Stimulated activated CD8-positive, alpha-beta memory T cell treated with anti-CD3 and anti-CD28 coated beads, Interleukin-15, amount 100 ng/mL, for 24 hours (primary cell): ENCODE results near the gene SH3RF3.

Source experiments
- DNase-seq: peaks from one replicate; pipeline ENCODE4 v3.0.0-alpha.2; 2020; ENCODE audit warnings: low read depth

Gene SH3RF3

DNA sequence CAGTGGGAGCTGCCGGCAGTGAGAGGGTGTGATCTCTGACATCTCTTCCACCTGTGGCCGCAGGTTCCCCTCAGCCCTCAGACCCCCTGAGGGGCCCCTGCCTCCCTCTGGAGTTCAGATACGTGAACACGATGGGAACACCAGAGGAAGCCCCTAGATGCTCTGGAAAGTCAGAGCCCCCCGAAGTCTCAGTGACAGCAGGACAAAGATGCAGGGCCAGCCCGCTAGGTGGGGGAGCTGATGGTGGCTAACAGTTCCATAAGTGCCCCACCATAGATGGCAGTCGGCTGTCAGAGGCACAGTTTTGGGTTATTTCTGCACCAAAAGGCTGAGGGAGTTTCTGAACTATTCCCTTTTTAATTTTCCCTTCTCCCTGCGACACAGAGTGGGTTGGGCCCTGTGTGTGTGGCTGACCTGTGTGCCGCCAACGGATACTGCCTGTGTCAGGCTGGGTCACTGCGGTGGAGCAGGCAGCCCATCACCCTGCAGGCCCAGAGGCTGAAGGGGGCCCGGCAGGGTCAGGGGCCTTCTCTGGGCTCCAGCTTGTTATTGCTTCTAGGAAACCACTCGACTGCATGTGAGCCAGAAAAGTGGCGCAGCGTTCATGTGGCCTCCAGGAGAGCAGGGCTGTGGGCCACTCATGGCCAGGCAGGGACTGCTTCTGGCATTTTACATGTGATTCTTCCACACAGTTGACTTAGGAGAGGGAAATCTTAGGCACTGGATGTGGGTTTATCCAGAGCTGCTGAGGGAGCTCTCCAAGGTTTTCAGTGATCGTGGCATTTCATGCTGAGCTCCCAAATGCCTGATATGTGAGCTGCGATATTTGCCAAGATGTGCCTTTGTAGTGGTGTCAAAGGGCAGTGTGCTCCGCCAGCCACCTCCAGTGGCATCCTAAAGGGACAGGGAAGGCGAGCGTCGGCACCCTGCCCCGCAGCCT is 225.1 kb downstream of the SH3RF3 start:
- DNase-seq: no peak

DNA sequence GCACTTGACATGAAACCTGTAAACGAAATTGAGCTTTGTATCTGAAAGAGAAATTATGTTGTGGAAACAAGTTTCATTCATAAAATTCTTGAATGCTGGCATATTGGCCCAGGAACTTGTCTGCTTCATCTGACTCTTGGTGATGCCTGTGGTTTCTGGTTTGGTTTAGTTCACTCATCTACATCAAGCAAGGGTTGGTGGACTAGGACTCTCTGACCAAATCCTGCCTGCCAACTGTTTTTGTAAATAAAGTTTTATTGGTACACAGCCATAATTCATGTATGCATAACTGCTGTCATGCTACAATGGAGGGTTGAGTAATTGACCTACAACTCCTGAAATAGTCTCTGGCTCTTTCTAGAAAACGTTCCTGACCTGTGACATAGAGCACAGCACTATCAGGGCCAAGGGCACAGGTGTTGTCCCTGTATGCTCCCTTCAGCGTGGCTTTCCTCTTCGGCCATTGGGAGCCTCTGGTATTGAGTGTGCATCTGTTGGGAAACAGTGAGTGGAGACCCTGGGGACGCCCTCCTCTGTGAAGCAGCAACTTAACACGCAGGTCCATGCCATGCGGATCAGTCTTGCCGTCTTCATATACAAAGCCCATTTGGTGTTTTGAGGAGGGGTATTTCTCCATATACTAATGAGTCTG is 226.3 kb downstream of the SH3RF3 start:
- DNase-seq: no peak

DNA sequence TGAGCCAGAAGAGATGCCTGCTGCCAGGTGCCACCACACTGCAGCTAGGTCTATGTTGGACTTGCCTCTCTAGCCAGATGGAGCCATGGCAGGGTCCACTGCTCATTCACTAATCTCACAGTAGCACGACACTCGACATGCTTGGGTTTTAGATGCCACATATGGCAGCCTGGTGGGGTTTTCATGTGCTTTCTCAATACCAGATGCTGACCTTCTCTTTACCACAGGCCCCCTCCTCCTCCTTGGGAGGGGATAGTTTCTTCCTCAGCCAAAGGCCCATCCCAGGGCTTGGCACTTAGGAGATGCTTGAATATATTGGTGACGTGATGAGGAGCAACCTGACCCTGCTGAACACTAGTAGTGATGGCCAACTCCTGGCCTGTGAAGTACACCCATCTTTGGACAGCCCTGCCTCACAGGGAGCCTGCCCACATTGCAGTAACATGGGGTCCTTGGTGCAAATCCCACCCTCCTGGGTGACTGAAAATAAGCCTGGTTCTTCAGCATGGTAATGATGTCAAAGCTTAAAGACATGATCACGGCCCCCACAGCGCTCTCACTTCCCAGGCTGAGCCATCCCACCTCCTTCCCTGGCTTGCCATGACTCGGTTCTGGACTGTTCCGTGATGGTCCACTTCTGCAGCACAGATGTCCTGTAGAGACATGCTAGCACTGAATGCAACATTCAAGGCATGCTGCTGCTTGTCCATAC is 227.5 kb downstream of the SH3RF3 start:
- no peak for DNase-seq

DNA sequence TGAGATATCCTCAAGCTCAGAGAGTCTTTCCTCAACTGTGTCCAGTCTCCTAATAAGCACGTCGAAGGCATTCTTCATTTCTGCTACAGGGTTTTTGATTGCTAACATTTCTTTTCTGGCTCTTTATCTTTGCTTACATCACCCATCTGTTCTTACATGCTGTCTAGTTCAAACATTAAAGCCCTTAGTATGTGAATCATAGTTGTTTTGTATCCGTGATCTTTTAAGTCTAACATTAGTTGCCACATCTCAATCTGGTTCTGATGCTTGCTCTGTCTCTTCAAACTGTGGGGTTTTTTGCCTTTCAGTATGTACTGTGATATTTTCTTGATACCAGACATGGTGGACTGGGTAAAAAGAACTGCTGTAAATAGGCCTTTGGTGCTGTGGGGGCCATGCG is 235.2 kb downstream of the SH3RF3 start:
- DNase-seq: no peak

DNA sequence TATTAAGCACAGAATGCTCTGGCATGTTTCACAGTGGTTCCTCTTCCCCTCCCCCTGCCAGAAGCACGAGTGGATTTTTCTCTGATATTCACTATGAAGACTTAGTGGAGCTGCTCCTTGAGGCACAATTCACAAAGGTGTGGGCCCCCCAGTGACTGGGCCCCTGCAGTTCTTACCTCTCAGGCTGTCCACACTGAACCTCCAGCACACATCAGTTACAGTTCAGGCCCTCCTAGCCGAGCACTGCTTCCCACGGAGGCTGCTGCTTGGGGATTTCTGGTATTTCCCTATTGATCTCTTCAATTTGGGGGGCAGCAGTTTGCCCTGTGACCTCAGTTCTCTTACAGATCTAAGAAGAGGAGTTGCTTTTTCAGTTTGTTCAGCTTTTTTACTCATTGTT is 236.1 kb downstream of the SH3RF3 start:
- no peak for DNase-seq

DNA sequence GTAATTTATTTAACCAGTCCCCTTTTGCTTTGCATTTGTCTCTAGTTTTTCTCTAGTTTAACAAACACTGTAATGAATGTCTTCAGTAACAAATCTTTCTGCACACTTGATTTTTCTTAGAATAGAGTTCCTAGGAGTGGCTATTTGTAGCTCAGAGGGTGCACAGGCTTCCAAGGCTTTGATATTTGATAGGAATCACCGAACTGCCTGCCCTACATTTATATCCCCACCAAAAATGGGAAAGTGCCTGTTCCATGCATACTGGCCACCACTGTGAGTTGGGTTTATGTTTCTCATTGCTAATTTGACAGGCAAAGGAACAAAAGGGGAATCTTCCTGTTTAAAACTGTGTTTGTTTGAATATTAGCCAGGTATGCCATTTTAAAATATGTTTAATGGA is 238.7 kb downstream of the SH3RF3 start:
- DNase-seq: no peak

DNA sequence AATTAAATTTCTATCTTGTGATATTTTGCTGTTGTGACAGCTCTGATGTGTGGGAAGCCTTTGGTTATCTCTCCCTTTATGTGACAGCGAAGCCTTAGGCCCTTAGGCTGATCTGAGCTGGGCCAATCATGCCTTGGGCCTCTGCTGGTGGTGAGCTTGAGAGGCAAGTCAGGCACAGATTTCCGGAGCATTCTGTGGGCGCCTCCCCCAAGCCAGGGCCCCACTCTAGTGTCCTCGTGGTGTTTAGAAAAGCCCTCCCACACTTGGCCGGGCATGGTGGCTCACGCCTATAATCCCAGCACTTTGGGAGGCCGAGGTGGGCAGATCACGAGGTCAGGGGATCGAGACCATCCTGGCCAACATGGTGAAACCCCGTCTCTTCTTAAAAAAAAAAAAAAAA is 239.8 kb downstream of the SH3RF3 start:
- no peak for DNase-seq

DNA sequence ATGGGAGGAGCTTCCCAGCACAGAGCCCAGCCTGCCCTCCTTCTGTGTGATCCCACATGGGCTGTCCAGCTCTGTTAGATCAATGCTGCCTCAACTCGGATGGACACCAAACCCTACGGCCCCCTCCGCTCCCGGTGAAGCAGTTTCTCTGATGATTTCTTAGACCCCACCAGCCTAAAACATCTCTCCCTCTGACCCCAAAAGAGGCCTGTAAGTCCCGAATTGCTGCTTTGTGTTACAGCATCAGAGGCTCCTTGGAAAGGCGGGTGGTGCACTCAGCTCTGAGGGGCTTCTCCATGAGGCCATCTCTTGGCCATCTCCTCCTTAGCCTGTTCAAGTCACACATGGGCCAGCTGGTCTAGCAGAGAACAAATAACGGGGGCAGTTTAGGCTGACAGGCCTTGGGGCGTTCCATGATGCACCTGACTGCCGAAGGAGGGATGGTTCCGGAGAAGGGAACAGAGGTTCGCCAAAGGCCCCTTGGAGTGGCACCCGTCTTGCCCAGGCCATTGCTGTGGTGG is 240.7 kb downstream of the SH3RF3 start:
- DNase-seq: no peak

DNA sequence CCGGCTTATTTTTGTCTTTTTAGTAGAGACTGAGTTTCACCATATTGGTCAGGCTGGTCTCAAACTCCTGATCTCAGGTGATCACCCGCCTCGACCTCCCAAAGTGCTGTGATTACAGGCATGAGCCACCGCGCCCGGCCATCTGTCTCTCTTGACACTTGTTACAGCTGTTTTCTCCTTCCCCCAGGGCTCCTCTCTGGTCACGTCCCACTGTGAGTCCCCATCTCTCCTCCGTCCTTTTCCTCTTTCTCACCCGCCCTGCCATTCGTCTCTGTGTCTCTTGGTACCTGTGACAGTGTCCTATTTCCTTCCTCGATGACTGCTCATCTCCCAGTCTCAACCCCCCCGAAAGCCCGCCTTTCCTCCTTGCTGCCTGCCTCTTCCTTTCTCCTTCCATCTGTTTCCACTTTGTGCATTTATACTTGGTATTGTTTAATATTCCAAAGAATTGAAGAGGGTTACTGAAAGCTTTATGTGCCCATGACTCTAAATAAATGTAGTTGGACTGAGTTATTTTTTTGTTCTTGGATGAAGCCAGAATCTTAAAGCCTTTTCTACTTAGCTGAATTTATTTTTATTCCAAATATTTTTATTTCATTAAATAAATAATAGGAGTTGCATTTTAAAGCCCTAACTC is 241.5 kb downstream of the SH3RF3 start:
- DNase-seq: no peak

DNA sequence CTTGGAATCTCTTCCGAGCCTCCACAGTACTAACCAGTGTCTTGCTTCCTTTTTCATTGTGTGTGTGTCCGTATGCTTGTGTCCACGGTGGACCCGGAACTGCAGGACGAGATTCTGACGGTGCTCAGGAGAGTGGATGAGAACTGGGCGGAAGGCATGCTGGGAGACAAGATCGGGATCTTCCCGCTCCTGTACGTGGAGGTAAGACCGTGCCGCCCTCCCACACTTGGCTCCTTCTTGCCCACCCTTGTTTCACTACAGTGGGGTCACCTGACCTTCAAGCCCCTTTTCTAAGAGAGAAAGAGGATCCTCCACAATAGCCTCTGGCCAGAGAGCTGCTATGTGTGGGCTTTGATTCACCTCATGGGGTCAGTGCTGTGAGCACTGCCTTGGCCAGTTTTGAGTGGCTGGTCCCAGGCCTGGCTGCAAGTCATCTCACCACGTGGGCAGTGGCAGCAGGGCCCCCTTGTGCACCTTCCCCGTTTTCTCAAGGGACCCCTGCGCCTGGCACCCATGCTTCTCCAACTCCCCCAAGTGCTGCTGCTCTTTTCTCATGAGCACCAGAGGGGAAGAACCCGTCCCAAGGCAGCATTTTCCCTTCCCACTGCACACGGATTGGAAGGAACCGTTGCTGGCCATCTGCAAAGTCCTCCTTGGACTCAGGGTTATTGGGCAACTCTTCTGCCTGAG is 242.6 kb downstream of the SH3RF3 start:
- DNase-seq: no peak

DNA sequence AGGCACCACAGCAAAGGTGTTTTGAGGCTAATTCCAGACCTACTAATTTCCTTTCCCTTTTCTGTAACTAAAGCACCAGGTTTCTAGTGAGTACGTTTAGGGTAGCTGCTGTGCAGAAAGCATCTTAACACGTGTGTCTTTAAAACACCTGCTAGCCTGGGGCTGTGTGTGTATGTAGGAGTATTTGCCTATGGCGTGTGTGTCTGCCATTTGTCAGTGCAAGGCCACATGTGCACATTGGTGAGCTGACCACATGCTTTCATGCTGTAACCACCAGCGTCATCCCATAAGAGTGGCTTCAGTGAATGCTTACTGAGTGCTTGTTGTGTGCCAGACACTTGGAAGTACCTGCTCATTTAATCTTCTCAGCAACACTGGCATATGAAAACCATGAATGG is 243.2 kb downstream of the SH3RF3 start:
- DNase-seq: no peak

DNA sequence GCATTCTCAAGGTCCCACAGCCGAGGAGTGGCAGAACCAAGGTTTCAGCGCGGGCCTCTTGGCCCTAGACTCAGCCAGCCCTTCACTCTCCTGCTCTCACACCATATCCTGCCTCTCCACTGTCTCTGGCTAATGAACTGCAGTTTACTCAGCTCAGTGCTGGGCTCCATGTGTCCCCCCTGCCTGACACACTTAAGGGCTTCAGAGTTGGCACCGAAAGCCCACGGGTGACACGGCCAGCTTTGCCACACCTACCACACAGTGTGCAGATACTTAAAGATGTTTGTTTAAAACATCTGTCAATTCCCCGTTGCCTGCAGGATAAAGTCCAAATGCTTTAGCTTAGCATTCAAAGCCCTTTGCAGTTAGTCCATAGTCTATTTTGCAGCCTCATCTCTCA is 243.6 kb downstream of the SH3RF3 start:
- no peak for DNase-seq

DNA sequence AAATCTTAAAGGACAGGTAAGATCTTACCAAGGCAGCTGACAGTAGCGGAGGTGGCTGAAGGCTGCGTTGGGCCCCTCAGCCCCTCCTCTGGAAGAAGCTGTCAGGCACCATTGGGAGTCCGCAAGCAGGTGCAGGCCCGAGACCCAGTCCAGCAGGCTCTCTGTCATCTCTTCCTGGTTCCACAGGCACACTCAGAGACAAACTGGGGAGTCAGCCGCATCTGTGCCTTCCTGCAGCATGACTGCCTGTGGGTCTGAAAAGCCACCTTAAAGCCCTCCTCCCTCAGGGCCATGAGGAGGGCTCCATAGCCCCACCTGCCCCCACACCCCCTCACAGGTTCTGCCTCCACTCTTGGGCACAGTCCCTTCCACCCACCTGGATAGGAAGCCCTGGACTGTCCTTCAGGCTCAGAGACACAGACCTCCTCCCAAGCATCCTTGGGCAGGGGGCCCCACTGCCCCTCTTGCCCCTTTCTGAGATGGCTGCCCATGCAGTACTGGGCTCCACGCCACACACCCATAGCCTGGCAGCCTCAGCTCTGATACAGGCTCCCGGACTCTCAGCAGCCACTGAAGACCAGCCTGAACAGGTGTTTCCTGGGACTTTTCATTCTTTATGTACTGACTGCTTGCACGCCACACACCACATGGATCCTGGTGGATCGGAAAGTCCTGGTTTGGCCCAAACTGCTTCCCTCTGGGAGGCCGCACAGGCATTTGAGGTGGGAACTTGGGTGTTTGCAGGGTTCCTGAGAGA is 245.0 kb downstream of the SH3RF3 start:
- DNase-seq: no peak

DNA sequence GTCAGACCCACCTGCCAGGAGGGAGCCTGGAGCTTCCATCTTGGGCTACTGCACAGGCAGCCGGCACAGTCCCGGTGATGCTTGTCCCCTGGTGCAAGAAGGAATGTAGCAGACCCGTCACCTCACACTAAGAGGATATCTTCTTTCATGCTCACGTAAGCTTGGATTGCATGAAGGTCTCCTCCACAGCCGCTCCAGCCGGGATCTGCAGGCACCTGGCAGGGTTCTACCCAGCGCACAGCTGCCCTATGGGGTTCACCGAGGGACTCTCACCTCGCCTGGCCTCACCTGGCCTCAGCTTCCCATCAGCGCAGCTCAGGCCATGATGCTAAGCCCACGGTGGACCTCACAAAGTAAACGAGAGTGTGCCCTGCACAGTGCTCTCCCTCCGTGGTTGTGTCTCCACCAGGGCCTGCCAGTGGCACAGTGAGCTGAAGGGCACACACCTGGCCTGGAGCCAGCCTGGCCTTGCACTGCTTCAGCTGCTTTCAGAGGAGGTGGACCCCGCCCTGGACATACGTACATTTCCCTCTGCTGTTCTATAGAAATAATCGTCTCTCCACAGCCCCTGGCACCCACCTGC is 245.6 kb downstream of the SH3RF3 start:
- no peak for DNase-seq

DNA sequence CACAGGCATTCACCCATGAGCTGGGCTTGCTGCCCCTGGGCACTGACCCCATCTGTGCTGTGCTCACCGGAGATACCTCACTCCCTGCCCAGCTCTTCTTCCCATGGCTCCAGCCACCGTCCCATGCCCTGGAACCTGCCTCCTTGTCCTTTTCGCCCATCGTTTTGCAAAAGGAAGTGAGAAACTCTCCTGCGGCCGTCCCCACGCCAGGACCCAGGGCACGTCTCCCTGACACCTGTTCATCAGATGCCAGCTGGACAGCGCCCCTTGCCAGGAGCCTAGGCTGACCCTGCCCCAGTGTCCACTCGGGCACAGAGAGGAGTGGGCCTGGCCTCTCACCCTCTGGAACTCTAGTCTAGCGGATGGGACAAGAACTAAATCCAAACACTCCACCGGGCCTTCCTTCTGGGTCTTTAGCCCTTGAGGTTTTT is 246.1 kb downstream of the SH3RF3 start:
- DNase-seq: no peak

DNA sequence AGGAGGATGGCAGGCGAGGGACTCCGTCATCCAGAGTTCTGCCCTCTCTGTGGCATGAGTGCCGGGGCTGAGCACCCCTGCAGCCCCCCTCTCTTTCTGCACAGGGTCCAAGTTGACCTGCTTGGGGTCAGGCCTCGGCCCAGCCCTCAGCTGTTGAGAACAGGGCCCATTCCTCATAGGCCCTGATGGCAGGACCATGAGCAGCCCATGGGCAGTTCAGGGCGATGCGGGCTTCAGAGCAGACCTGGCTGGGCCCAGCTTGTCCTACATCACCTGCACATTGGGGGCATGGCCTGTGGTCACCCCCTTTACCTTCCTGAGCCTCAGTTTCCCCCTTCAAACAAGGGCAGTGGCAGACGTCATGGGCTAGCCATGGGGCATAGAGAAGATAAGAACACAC is 246.7 kb downstream of the SH3RF3 start:
- DNase-seq: no peak

DNA sequence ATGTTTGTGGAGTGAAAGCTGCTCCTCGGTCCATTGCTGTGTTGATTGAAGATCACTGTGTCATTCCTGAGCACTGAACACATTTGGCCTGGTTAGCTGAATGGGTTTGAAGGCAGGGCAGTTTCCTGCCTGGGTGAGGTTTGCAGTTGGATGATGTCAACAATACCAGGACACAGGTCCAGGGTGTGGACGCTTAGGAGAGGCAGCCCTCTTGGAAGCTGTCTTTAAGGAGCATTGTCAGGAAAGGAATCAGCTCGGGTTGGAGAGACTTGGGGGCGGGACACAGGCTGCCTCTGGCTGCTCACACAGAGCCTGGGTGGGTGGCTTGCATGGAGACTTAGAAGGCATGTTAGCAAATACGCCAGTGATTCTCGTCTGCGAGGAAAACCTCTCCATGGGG is 247.1 kb downstream of the SH3RF3 start:
- no peak for DNase-seq

DNA sequence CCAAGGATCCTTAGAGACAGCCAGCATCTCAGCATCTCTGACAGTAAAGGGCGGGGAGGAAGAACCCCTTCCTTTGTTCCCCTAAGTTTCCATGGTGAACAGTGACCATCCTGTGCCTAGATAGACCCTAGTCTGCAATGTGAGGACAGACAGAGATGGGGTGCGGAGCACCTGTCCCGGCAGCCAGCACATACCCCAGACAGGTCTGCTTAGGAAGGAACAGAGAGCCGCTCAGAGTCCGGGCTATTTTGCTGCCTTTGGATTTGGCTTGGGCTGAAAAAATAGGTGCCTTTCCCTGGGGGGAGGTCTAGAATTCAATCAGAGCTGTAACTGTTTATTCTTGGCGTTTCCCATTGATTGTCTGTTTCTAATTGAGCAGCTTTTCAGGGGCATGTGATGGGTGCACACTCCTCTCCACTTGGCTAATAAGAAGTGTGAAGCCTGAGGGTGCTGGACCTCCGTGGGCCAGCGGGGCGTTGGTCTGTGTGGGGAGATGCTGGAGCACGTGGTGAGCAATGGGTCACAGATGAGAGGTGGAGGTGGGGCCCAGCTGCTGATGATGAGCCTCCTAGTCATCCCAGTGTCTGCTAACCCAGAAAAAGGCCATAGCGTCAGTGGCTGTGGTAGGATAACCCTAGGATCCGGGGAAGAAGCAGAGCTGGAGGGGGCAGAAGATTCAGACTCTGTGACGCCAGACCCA is 247.9 kb downstream of the SH3RF3 start:
- no peak for DNase-seq

DNA sequence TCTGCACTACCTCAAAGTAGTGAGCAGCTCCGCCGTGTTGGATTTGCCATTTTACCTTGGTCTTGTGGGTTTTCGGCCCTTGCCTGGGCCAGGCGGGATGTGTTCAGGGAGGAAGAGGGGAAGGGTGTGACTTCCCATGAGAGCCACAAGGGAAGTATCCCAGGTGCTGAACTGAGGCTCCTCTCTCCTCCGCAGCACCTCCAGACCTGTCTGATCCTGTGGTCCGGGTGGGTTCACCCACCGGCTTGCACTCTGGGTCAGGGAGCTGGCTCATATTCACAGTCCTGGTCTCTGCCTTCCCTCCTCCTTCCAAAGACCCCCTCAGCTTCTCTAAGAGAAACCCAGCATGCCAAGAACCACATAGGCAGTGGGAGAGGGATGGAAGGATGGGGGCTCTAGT is 249.0 kb downstream of the SH3RF3 start:
- no peak for DNase-seq

DNA sequence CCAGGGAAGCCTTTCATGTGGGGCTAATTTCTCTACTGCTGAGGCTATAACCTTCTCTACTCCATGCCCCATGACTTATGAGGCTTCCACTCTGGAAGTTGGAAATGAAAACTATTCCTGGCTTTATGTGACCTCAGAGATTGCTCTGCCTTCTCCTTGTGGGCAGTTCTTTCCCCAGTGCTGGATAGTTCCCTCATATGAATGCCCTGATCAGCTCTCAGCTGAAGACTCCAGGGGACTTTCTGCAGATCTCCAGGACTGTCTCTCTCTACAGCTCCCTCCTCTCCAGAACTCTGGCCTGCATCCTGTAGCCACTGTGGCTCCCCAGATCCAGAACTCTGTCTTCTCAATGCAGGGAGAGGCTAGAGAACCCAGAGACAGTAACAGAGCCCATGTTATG is 249.7 kb downstream of the SH3RF3 start:
- no peak for DNase-seq
